HG03378 (cell line): ENCODE results near the gene MAML3.

ENCODE experiments used
- ATAC-seq: cut with Tn5 transposase; IDR thresholded peaks from one replicate; pipeline ENCODE4 v1.9.1; 2021; ENCODE audit warnings: mild to moderate bottlenecking, moderate library complexity; ENCODE audit not compliant: unreplicated experiment

The MAML3 gene

DNA sequence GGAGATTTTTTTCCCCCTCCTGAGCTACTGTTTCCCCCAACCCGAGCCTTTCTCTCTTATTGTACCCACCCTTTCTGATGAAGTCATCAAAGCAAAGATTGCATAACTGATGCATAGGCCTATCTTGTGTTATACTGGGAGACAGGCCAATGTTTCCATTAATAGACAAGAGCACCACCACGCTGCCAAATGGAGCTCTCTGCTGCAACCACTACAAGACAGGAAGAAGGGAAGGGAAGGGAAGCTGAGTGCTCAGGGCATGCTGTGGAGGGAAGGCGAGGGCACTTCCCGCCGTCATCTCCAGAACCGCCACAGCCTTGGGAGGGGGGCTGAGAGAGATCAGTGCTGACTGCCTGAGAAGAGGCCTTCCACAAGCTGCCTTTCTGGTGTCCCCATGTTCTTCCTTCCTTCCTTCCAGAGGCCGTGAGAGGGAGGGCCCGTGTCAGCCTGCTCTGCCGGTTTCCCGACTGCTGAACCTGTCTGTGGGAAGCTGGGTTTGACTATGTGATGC lies 413.4 kb downstream of the MAML3 start:
- ATAC-seq: no peak

GRCh38 chr4:139740121-139740520 lies 413.9 kb downstream of the MAML3 start:
- ATAC-seq: no peak

- ATAC-seq: no peak
These were observed 415.0 kb downstream of the MAML3 start for GRCh38 chr4:139738846-139739613.

- no peak for ATAC-seq
These were observed 417.3 kb downstream of the MAML3 start for GRCh38 chr4:139736661-139737060.

- no peak for ATAC-seq
These were observed 417.7 kb downstream of the MAML3 start for GRCh38 chr4:139736274-139736660.

GRCh38 chr4:139735381-139736273 lies 418.4 kb downstream of the MAML3 start:
- ATAC-seq: no peak

GRCh38 chr4:139734875-139735380 lies 419.1 kb downstream of the MAML3 start:
- no peak for ATAC-seq

- ATAC-seq: no peak
These were observed 419.6 kb downstream of the MAML3 start for GRCh38 chr4:139734201-139734874.

DNA sequence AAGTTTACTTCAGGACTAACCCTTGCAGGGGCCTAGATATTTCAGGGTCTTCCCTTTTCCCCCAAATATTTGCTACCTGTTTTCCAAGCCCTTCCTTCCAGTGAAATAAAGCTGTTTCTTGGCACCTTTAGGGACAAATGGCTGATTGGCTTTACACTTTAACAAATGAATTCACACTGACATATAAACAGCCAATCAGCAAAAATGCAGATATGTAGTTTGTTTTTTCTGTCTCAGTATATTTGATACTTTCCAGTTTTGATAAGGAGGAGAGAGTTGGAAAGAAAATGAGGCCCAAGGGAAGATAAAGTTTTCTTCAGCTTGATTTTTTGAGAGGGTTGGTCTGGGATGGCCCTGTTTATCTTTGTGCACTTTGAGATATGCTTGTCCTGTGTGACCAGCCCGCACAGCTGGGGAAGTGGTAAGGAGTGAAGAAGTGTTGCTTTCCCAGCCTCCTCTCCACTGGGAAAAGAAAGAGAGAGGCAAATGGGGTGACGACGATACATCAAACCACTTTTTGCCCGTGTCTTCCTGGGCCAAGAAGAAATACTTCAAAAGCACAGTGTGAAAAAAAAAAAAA lies 420.9 kb downstream of the MAML3 start:
- no peak for ATAC-seq

- ATAC-seq: no peak
These were observed 425.1 kb downstream of the MAML3 start for GRCh38 chr4:139728840-139729239.

GRCh38 chr4:139728146-139728545 lies 425.8 kb downstream of the MAML3 start:
- no peak for ATAC-seq

- no peak for ATAC-seq
These were observed 427.4 kb downstream of the MAML3 start for GRCh38 chr4:139726615-139727014.

DNA sequence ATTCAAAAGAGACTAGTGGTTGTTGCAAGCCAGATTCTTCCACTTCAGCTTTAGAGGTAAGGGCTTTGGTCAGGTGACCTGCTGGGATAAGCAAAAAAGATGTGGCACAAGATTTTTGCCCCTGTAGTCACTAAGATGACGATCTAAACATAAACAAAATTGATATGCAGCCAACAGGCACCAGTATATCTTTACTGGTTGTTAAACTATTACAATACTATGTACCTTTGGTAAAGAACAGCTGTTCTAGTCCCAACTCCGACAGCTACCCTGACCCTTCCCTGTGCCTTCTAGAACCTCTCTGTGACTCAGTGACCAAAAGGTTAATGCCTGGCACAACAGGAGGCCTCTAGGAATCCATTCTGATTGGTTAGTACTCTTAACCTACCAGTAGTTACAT lies 428.7 kb downstream of the MAML3 start:
- no peak for ATAC-seq

DNA sequence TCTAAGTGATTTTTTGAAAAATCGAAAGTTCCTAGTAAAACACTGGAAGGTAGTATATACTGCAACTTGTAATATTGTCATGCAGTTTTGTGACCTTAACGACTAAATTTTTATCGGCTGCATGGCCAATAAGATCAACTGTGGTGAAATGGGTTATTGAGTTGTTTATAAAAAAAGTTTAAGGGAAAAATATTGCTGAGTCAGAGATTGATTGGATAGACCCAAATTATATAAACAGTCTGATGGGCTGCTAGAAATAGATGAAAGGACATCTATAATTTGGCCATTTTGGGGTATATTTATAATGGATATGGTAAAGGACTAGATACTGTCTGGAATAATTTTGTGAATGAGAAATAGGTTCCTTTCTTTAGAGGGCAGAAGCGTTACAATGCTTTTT lies 432.2 kb downstream of the MAML3 start:
- ATAC-seq: no peak

- ATAC-seq: no peak
These were observed 433.2 kb downstream of the MAML3 start for GRCh38 chr4:139720806-139721205.

DNA sequence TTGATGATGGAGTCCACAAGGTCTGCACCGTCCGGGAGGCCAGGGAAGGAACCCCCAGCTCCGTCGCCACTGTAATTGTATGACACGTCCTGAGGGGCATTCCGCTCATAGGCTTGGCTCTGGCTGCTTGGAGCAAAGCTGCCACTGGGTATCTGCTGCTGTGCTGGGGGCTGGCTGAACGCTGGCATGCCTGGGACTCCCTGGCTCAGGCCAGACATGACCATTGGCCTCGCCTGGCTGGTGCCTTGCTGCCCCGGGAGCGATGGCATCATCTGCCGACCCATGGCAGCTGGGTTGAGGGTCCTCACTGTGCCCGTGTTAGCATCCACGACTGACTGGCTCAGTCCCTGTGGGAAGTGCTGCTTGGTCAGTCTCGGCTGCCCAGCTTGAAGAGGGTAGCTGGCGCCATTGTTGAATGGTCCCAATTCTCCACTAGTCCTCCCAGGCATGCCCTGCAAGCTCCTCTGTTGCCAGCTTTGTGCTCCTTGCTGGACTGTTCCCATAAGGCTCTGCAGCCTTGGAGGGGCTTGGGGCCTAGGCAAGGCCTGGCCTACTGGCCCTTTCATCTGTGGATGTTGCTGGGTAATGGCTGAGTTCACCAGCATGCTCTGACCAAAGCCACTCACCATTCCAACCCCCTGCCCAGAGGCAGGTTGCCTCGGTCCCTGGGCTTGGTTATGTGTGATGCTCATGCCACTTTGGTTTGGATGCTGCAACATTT lies 434.4 kb downstream of the MAML3 start:
- ATAC-seq: no peak

GRCh38 chr4:139718833-139719232 lies 435.2 kb downstream of the MAML3 start:
- ATAC-seq: no peak

DNA sequence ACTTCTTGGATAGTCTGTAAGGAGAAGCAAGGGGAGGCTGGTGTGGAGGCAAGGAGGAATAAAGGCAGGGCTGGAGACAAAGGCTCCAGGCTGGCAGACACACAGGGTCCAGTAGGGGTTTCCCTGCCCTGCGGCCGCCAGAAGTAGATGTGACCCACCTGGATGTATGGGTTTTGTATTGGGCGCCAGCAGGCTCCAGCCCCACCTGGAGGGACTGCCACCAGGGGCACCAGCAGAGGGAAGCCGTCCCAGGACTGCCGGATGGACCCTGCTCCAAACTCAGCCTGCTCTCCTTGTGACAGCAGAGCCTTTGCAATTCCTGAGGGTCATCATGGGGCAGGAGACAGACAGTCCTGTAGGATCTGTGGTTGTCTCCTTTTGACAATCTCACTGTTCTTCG lies 435.6 kb downstream of the MAML3 start:
- no peak for ATAC-seq

DNA sequence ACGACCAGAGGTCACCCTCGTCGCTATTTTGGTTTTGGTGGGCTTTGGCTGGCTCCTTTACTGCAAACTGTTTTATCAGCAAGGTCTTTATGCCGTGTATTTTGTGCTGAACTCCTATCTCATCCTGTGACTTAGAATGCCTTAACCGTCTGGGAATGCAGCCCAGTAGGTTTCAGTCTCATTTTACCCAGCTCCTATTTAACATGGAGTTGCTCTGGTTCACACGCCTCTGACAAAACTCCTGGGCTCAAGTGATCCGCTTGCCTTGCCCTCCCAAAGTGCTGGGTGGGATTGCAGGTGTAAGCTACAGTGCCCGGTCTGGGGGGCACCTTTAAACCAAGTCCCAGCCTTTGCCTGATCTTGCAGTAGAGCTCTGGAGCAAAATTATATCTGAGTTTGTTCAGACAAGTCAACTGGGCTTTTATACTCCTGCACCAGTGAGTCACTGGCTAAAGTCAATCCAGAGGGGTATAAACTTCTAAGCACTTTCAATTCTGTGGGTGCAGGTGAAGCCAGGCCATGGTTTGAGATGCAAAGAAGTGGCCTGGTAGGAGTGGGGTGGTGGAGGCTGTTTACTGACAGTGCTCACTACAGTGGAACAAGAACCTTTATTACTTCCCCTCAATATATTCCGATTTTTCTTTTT lies 438.1 kb downstream of the MAML3 start:
- no peak for ATAC-seq

- ATAC-seq: no peak
These were observed 441.1 kb downstream of the MAML3 start for GRCh38 chr4:139712882-139713281.
